ENCODE measurements around the gene SLC25A41. TPM values are rescaled to one million over a fixed set of nuclear protein-coding genes. Genes with fewer than 3 reads are reported as not detected.

Gene SLC25A41
- polyA plus RNA-seq, 3 donors, result not detected

GRCh38 chr19:6381030-6381750, 52.4 kb downstream of the SLC25A41 start:
- Mint-ChIP-seq H3K4me3 (no peak overlapping the region), H3K9me3 (peaks cover 0 to 12% (median 3%) of the 10 kb centered on the region in 7 donors), H3K27me3 (ENCODE audit: low read depth in 3 of 3) (no peaks in the 10 kb centered on the region), H3K27ac (peak overlapping the region in 3 of 7 donors; percentile 41 to 58 (median 44)), H3K36me3 (peaks cover 59 to 84% of the 10 kb centered on the region in 2 donors), H3K4me1 (no peaks in the 10 kb centered on the region)
- Histone ChIP-seq H3K27ac (ENCODE audit: low read depth in 1 of 2, low read length in 2 of 2) (no peak overlapping the region), H3K4me1 (ENCODE audit: control insufficient read depth in 1 of 2, insufficient read depth in 2 of 2, low read length in 2 of 2) (no peaks in the 10 kb centered on the region), H3K9ac (ENCODE audit: insufficient read depth, low read length, poor library complexity, severe bottlenecking) (no peak overlapping the region), H3K27me3 (ENCODE audit: control insufficient read depth in 2 of 2, insufficient read depth in 2 of 2, low read length in 2 of 2) (no peaks in the 10 kb centered on the region), H3K4me2 (replicated peaks; ENCODE audit: extremely low read depth, low read length, poor library complexity, severe bottlenecking) (no peak overlapping the region), H3K4me3 (replicated peaks in 1 of 3; ENCODE audit: low read depth in 2 of 3, low read length in 3 of 3) (no peak overlapping the region), H3K36me3 (replicated peaks in 1 of 2; ENCODE audit: control insufficient read depth in 1 of 2, insufficient read depth in 2 of 2, low read length in 2 of 2) (peaks cover 64 to 83% of the 10 kb centered on the region in 2 donors), H3K79me2 (ENCODE audit: insufficient read depth, low read length) (peaks cover 4% of the 10 kb centered on the region), H3K9me3 (replicated peaks in 1 of 2; ENCODE audit: control insufficient read depth in 1 of 2, insufficient read depth in 1 of 2, low read length in 2 of 2) (no peaks in the 10 kb centered on the region), H2AFZ (ENCODE audit: insufficient read depth, low read depth, low read length, poor library complexity, severe bottlenecking) (no peak overlapping the region), H4K20me1 (ENCODE audit: insufficient read depth, low read length) (no peaks in the 10 kb centered on the region)
- intact Hi-C loops (cut with micrococcal nuclease), result no loop called here
- no peak for DNase-seq
- TF ChIP-seq CTCF (IDR thresholded peaks at IDR 0.05), result no peak
- WGBS (ENCODE audit: insufficient coverage), result 98% methylated on average over 17 of the region's 40 CpGs

DNA sequence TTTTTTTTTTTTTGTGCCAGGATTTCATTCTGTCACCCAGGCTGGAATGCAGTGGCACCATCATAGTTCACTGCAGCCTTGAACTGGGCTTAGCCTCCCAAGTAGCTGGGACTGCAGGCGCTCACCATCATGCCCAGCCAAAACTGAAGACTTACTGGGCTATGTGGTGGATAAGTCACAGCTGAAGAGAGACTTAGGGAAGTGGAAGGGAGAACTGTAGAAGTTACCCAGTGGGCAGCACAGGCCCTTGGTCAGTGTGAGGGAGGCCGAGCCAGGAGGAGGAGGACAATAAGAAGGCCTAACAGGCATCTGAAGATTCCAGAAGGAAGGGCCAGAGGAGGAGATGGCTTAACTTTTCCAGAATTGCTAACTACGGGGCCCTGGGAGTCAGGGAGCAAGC, 53.8 kb downstream of the SLC25A41 start:
- DNase-seq, result no peak
- Histone ChIP-seq H3K27ac (ENCODE audit: low read depth in 1 of 2, low read length in 2 of 2) (no peak overlapping the region), H3K4me2 (replicated peaks; ENCODE audit: extremely low read depth, low read length, poor library complexity, severe bottlenecking) (no peak overlapping the region), H3K79me2 (ENCODE audit: insufficient read depth, low read length) (no peaks in the 10 kb centered on the region), H3K9ac (ENCODE audit: insufficient read depth, low read length, poor library complexity, severe bottlenecking) (no peak overlapping the region), H3K9me3 (replicated peaks in 1 of 2; ENCODE audit: control insufficient read depth in 1 of 2, insufficient read depth in 1 of 2, low read length in 2 of 2) (no peaks in the 10 kb centered on the region), H3K27me3 (ENCODE audit: control insufficient read depth in 2 of 2, insufficient read depth in 2 of 2, low read length in 2 of 2) (no peaks in the 10 kb centered on the region), H2AFZ (ENCODE audit: insufficient read depth, low read depth, low read length, poor library complexity, severe bottlenecking) (no peak overlapping the region), H3K36me3 (replicated peaks in 1 of 2; ENCODE audit: control insufficient read depth in 1 of 2, insufficient read depth in 2 of 2, low read length in 2 of 2) (peaks cover 53 to 73% of the 10 kb centered on the region in 2 donors), H3K4me1 (ENCODE audit: control insufficient read depth in 1 of 2, insufficient read depth in 2 of 2, low read length in 2 of 2) (no peaks in the 10 kb centered on the region), H3K4me3 (replicated peaks in 1 of 3; ENCODE audit: low read depth in 2 of 3, low read length in 3 of 3) (no peak overlapping the region), H4K20me1 (ENCODE audit: insufficient read depth, low read length) (no peaks in the 10 kb centered on the region)
- peaks cover 0 to 12% (median 3%) of the 10 kb centered on the region in 7 donors for H3K9me3 Mint-ChIP-seq
- peaks cover 50 to 73% of the 10 kb centered on the region in 2 donors for H3K36me3 Mint-ChIP-seq
- peaks cover 0 to 2% (median 0%) of the 10 kb centered on the region in 3 donors for H3K27me3 Mint-ChIP-seq (ENCODE audit: low read depth in 3 of 3)
- H3K4me3 Mint-ChIP-seq, result no peak overlapping the region
- no peaks in the 10 kb centered on the region for H3K4me1 Mint-ChIP-seq
- 100% methylated on average over 3 of the region's 3 CpGs for WGBS (ENCODE audit: insufficient coverage)
- TF ChIP-seq CTCF (IDR thresholded peaks at IDR 0.05), result no peak
- intact Hi-C loops (cut with micrococcal nuclease), result loop anchor here (10.0 kb wide), 2 partner anchors 45 to 695 kb away; partner anchors contain the start of genes HSD11B1L (in 1 of the 2), KHSRP (in 1 of the 2) and MICOS13 (in 1 of the 2)
- H3K27ac Mint-ChIP-seq, result peak overlapping the region in 2 of 7 donors; percentile 40 to 53

Measured in CD14-positive monocyte (primary cell).